GM20431 (cell line): ENCODE measurements around the gene ZMIZ1.
"Not testable (repeated sequence)": the region's sequence is repeated elsewhere in the genome, so short reads cannot be mapped to it uniquely, and the experiment has no call there.

Experiments
- in situ Hi-C: fragments of 300-500 bp; cut with MseI, MboI; formaldehyde crosslinking; loops from one replicate; pipeline ENCODE4 v1.15.0; 2020; ENCODE audit warnings: low sequenced_read_pairs; ENCODE audit not compliant: unreplicated experiment

Gene ZMIZ1

GRCh38 chr10:79320820-79321493 lies 252.2 kb downstream of the ZMIZ1 start:
- in situ Hi-C loops: no loop called here

- in situ Hi-C loops: no loop called here
Observed at GRCh38 chr10:79321494-79321882, 252.7 kb downstream of the ZMIZ1 start.

- in situ Hi-C loops: no loop called here
Observed at GRCh38 chr10:79321951-79322350, 253.2 kb downstream of the ZMIZ1 start.

GRCh38 chr10:79322616-79323543 lies 254.1 kb downstream of the ZMIZ1 start:
- in situ Hi-C loops: no loop called here

- in situ Hi-C loops: no loop called here
Observed at GRCh38 chr10:79323602-79324001, 254.8 kb downstream of the ZMIZ1 start.

- in situ Hi-C loops: no loop called here
Observed at GRCh38 chr10:79324032-79324695, 255.4 kb downstream of the ZMIZ1 start.

- in situ Hi-C loops: no loop called here
Observed at GRCh38 chr10:79326361-79327089, 257.8 kb downstream of the ZMIZ1 start.

- in situ Hi-C loops: no loop called here
Observed at GRCh38 chr10:79327090-79327457, 258.3 kb downstream of the ZMIZ1 start.

- in situ Hi-C loops: no loop called here
Observed at GRCh38 chr10:79328147-79328701, 259.5 kb downstream of the ZMIZ1 start.

GRCh38 chr10:79328737-79329504 lies 260.2 kb downstream of the ZMIZ1 start:
- in situ Hi-C loops: no loop called here

GRCh38 chr10:79329529-79329928 lies 260.8 kb downstream of the ZMIZ1 start:
- in situ Hi-C loops: no loop called here

GRCh38 chr10:79331226-79331625 lies 262.5 kb downstream of the ZMIZ1 start:
- in situ Hi-C loops: no loop called here

GRCh38 chr10:79331709-79332108 lies 262.9 kb downstream of the ZMIZ1 start:
- in situ Hi-C loops: no loop called here

- in situ Hi-C loops: not testable (repeated sequence)
Observed at GRCh38 chr10:79332610-79333315, 264.0 kb downstream of the ZMIZ1 start.

GRCh38 chr10:79333513-79333912 lies 264.7 kb downstream of the ZMIZ1 start:
- in situ Hi-C loops: no loop called here

GRCh38 chr10:79334573-79334972 lies 265.8 kb downstream of the ZMIZ1 start:
- in situ Hi-C loops: no loop called here

- in situ Hi-C loops: no loop called here
Observed at GRCh38 chr10:79335094-79335469, 266.3 kb downstream of the ZMIZ1 start.

- in situ Hi-C loops: no loop called here
Observed at GRCh38 chr10:79335470-79336235, 266.9 kb downstream of the ZMIZ1 start.
